GM12878 (cell line): Measurements from ENCODE around the gene SPATA19. TPM values are rescaled to one million over a fixed set of nuclear protein-coding genes. Genes with fewer than 3 reads are reported as not detected.

Source experiments
- ATAC-seq: fragments of 200-7000 bp; cut with Tn5 transposase; 3 replicates; pipeline ENCODE4 v1.9.1; 2020; ENCODE audit warnings: mild to moderate bottlenecking, moderate library complexity
- BruUV-seq: library from RNA; stranded (reverse); fragments of 400-500 nt; replicated peaks from 2 replicates; lab custom pipeline; 2021; lab: Mats Ljungman, UMichigan
- CTCF ChIA-PET: fragments of 300-600 bp; sonication (Branson Sonifier 250); formaldehyde crosslinking; extraction: SDS; loops from one replicate; lab custom pipeline; 2021; ENCODE audit warnings: inconsistent platforms; lab: Yijun Ruan, JAX
- POLR2A ChIA-PET: fragments of 350-600 bp; formaldehyde crosslinking; extraction: SDS; loops from one replicate; lab custom pipeline; 2021; ENCODE audit warnings: inconsistent platforms; lab: Charles Lee
- RAD21 ChIA-PET: fragments of 300-600 bp; sonication (Branson Sonifier 250); formaldehyde crosslinking; loops from one replicate; lab custom pipeline; 2023; ENCODE audit warnings: antibody characterized with exemption; ENCODE audit not compliant: unreplicated experiment; lab: Charles Lee
- SMC1A ChIA-PET: fragments of 300-600 bp; sonication (Branson Sonifier 250); formaldehyde crosslinking; loops from one replicate; lab custom pipeline; 2023; ENCODE audit not compliant: unreplicated experiment, uncharacterized antibody; lab: Charles Lee
- DNase-seq: peaks from one replicate; pipeline ENCODE4 v3.0.0-alpha.2; 2011; ENCODE audit warnings: low read depth, low spot score
- FAIRE-seq: peaks from 3 replicates; lab custom pipeline; 2011; peaks lifted over from hg19 to GRCh38; lab: Jason Lieb, UNC
- H2AFZ ChIP-seq: 2 replicates; pipeline ENCODE4 v1.6.0; 2011; ENCODE audit warnings: low read depth, low read length, control low read depth; ENCODE audit not compliant: control insufficient read depth
- H3K27ac ChIP-seq: 2 replicates; pipeline ENCODE4 v1.5.1; 2011; ENCODE audit warnings: control low read depth; ENCODE audit not compliant: control insufficient read depth, insufficient read depth
- H3K27me3 ChIP-seq, 2 experiments: replicated peaks in 1 of 2; 2 replicates each; pipeline versions ENCODE4 v1.6.0 to v1.6.1; 2011; ENCODE audit warnings: low read length in 1 of 2; ENCODE audit not compliant: control insufficient read depth in 2 of 2, insufficient read depth in 2 of 2
- H3K36me3 ChIP-seq, 2 experiments: 2 replicates each; pipeline ENCODE4 v1.5.1; 2011; ENCODE audit warnings: low read length in 1 of 2; ENCODE audit not compliant: control insufficient read depth in 2 of 2, insufficient read depth in 2 of 2
- H3K4me1 ChIP-seq: 2 replicates; pipeline ENCODE4 v1.6.1; 2011; ENCODE audit warnings: mild to moderate bottlenecking, low read length, moderate library complexity, mixed read lengths; ENCODE audit not compliant: control insufficient read depth, insufficient read depth
- H3K4me2 ChIP-seq: 2 replicates; pipeline ENCODE4 v1.6.0; 2011; ENCODE audit warnings: control low read depth; ENCODE audit not compliant: control insufficient read depth, insufficient read depth
- H3K4me3 ChIP-seq: fragments of 200-600 bp; sonication (generic); 2 replicates; pipeline ENCODE4 v1.5.1; 2016
- H3K79me2 ChIP-seq: 2 replicates; pipeline ENCODE4 v1.6.0; 2011; ENCODE audit warnings: low read length; ENCODE audit not compliant: control insufficient read depth, insufficient read depth
- H3K9ac ChIP-seq: 2 replicates; pipeline ENCODE4 v1.8.0; 2011; ENCODE audit warnings: low read length, control low read depth, mixed read lengths; ENCODE audit not compliant: control insufficient read depth, insufficient read depth
- H3K9me3 ChIP-seq: replicated peaks from 3 replicates; pipeline ENCODE4 v1.5.1; 2011; ENCODE audit warnings: mild to moderate bottlenecking, low read length; ENCODE audit not compliant: control insufficient read depth, insufficient read depth
- H4K20me1 ChIP-seq: 2 replicates; pipeline ENCODE4 v1.6.0; 2011; ENCODE audit not compliant: control insufficient read depth, insufficient read depth
- E4F1 ChIP-seq: fragments of 450-650 bp; IDR thresholded peaks from 2 replicates; pipeline ENCODE4 v1.6.1; 2018; ENCODE audit warnings: borderline replicate concordance, mild to moderate bottlenecking; ENCODE audit not compliant: partially characterized antibody
- FOXM1 ChIP-seq: IDR thresholded peaks from 2 replicates; pipeline ENCODE4 v1.6.1; 2012; ENCODE audit warnings: low read depth, mild to moderate bottlenecking, inconsistent platforms, low read length, moderate library complexity
- IRF5 ChIP-seq: fragments of 450-650 bp; IDR thresholded peaks from 2 replicates; pipeline ENCODE4 v1.6.1; 2017; ENCODE audit warnings: borderline replicate concordance
- MLLT1 ChIP-seq: fragments of 450-650 bp; IDR thresholded peaks from 2 replicates; pipeline ENCODE4 v1.6.1; 2016; ENCODE audit warnings: mild to moderate bottlenecking
- SMAD5 ChIP-seq: IDR thresholded peaks from 2 replicates; pipeline ENCODE4 v1.6.1; 2016; ENCODE audit warnings: antibody characterized with exemption, low read depth
- ZNF592 ChIP-seq: fragments of 450-650 bp; IDR thresholded peaks from 2 replicates; pipeline ENCODE4 v1.6.1; 2017; ENCODE audit warnings: mild to moderate bottlenecking, moderate library complexity
- ZSCAN29 ChIP-seq: fragments of 450-650 bp; IDR thresholded peaks from 2 replicates; pipeline ENCODE4 v1.6.1; 2017; ENCODE audit warnings: mild to moderate bottlenecking, moderate library complexity
- WGBS: methylation state at CpG from one replicate; pipeline ENCODE4 v1.1.6; 2016; ENCODE audit warnings: low lambda C conversion rate; ENCODE audit not compliant: insufficient replicate concordance, insufficient coverage; ENCODE audit errors: missing lambda C conversion rate; 5-methylcytosine and 5-hydroxymethylcytosine counted together
- in situ Hi-C: fragments of 300-500 bp; cut with MboI; formaldehyde crosslinking; loops from 9 replicates; pipeline ENCODE4 v1.14.3; 2018; ENCODE audit warnings: mixed read lengths
- intact Hi-C: fragments of 100-400 bp; cut with micrococcal nuclease; formaldehyde crosslinking; loops from one replicate; pipeline ENCODE4 v1.14.2; 2022; ENCODE audit not compliant: unreplicated experiment
- polyA plus RNA-seq, 11 experiments: library from polyadenylated mRNA; depleted of rRNA in 4 of 11; unstranded in 6 of 11; stranded (reverse) in 5 of 11; fragments of >200 nt; fragmentation: Nextera tagmentation in 4 of 11; fragmentation: Illumina TruSeq in 1 of 11; extraction: Ambion mirVana in 4 of 11; extraction: Trizol in 1 of 11; gene quantifications; 1 replicate in 1 of 11; 2 replicates in 10 of 11; pipeline versions ENCODE4 v1.2.1 to v1.2.3, GENCODE V29; 2011 to 2016; ENCODE audit warnings: inconsistent platforms in 2 of 11, missing spikeins in 2 of 11, low read depth in 1 of 11
- total RNA-seq, 4 experiments: library from RNA; depleted of rRNA in 3 of 4; stranded (reverse); fragments of >200 nt in 3 of 4; fragmentation: Illumina TruSeq in 1 of 4; extraction: Trizol in 1 of 4; gene quantifications; 2 replicates each; pipeline versions ENCODE4 v1.2.1 to v1.2.3, GENCODE V29; 2013 to 2021

SPATA19 gene
- total and polyA plus RNA-seq, 10 of the 15 experiments (the other 5 are each of a cell fraction or from before 2014, with no cell fraction given): not detected

- POLR2A ChIA-PET: no interaction called here
- Histone ChIP-seq H4K20me1 (no peaks in the 10 kb centered on the region; the same call in 1 of the 2 replicates), H3K4me2 (no peak overlapping the region), H3K79me2 (no peaks in the 10 kb centered on the region), H3K4me1 (no peaks in the 10 kb centered on the region), H3K9ac (no peak overlapping the region), H3K27me3 (no peaks in the 10 kb centered on the region; a peak in 2 of 4 replicates), H2AFZ (no peak overlapping the region), H3K36me3 (no peaks in the 10 kb centered on the region), H3K9me3 (no peaks in the 10 kb centered on the region), H3K4me3 (no peak overlapping the region), H3K27ac (no peak overlapping the region)
- WGBS: 68% methylated on average over 11 of the region's 11 CpGs
- intact Hi-C loops (no loop called here), in situ Hi-C loops (loop anchor here (5.0 kb wide), 2 partner anchors 688 to 738 kb away; no protein-coding TSS in a partner anchor)
- SMC1A ChIA-PET: no interaction called here
- RAD21 ChIA-PET: no interaction called here
- DNase-seq: no peak
- CTCF ChIA-PET: no interaction called here
- FAIRE-seq: no peak
- no TSS peak for BruUV-seq
- ATAC-seq: no peak
- no peak for TF ChIP-seq FOXM1
These were observed 20.2 kb downstream of the SPATA19 start for GRCh38 chr11:133825156-133825555.

GRCh38 chr11:133824593-133824992 lies 20.7 kb downstream of the SPATA19 start:
- intact Hi-C loops (loop anchor here (5.0 kb wide), 1 partner anchor 747 kb away; no protein-coding TSS in a partner anchor), in situ Hi-C loops (no loop called here)
- H3K4me2 ChIP-seq: no peak overlapping the region
- no peaks in the 10 kb centered on the region; the same call in 1 of the 2 replicates for H4K20me1 ChIP-seq
- TF ChIP-seq IRF5 (no peak), ZNF592 (no peak), ZSCAN29 (no peak), MLLT1 (no peak), E4F1 (no peak), SMAD5 (no peak)
- ChIA-PET CTCF (no interaction called here), RAD21 (no interaction called here), POLR2A (no interaction called here), SMC1A (no interaction called here)
- H3K4me3 ChIP-seq: no peak overlapping the region
- H3K27ac ChIP-seq: no peak overlapping the region
- no TSS peak for BruUV-seq
- H3K36me3 ChIP-seq: no peaks in the 10 kb centered on the region
- WGBS: 22% methylated on average over 9 of the region's 9 CpGs
- H3K9me3 ChIP-seq: no peaks in the 10 kb centered on the region
- no peak overlapping the region for H3K9ac ChIP-seq
- no peaks in the 10 kb centered on the region for H3K4me1 ChIP-seq
- FAIRE-seq: no peak
- ATAC-seq: no peak
- H2AFZ ChIP-seq: no peak overlapping the region
- H3K27me3 ChIP-seq: no peaks in the 10 kb centered on the region; a peak in 2 of 4 replicates
- no peaks in the 10 kb centered on the region for H3K79me2 ChIP-seq
- DNase-seq: no peak
